Calu3 (cell line): Measurements from ENCODE around the gene TMEM151B. TPM values are rescaled to one million over a fixed set of nuclear protein-coding genes. Genes with fewer than 3 reads are reported as not detected.

ENCODE experiments used
- BruUV-seq: library from RNA; stranded (reverse); fragments of 400-500 nt; replicated peaks from 2 replicates; lab custom pipeline; 2021; lab: Mats Ljungman, UMichigan
- CTCF ChIA-PET: fragments of 300-600 bp; sonication (Branson Sonifier 250); formaldehyde crosslinking; loops from one replicate; lab custom pipeline; 2022; ENCODE audit warnings: antibody characterized with exemption; lab: Charles Lee
- DNase-seq: peaks from one replicate; pipeline ENCODE4 v3.0.0; 2022
- H3K27ac Mint-ChIP-seq: one replicate; pipeline ENCODE4 v1.8.0; 2022; ENCODE audit warnings: mixed read lengths; ENCODE audit not compliant: unreplicated experiment
- H3K27me3 Mint-ChIP-seq: one replicate; pipeline ENCODE4 v1.8.0; 2022; ENCODE audit warnings: mixed read lengths; ENCODE audit not compliant: unreplicated experiment
- H3K36me3 Mint-ChIP-seq: one replicate; pipeline ENCODE4 v1.8.0; 2022; ENCODE audit warnings: mild to moderate bottlenecking, moderate library complexity, mixed read lengths; ENCODE audit not compliant: insufficient read depth, unreplicated experiment
- H3K4me1 Mint-ChIP-seq: one replicate; pipeline ENCODE4 v1.8.0; 2022; ENCODE audit warnings: mild to moderate bottlenecking, low read depth, mixed read lengths; ENCODE audit not compliant: unreplicated experiment
- H3K4me3 Mint-ChIP-seq: one replicate; pipeline ENCODE4 v1.8.0; 2022; ENCODE audit warnings: mild to moderate bottlenecking, low read depth, moderate library complexity, mixed read lengths; ENCODE audit not compliant: unreplicated experiment
- H3K9me3 Mint-ChIP-seq: one replicate; pipeline ENCODE4 v1.8.0; 2022; ENCODE audit warnings: low read depth, mixed read lengths; ENCODE audit not compliant: unreplicated experiment
- CTCF ChIP-seq: fragments of 200-600 bp; IDR thresholded peaks from one replicate; pipeline ENCODE4 v1.8.0; 2022; ENCODE audit warnings: antibody characterized with exemption; ENCODE audit not compliant: unreplicated experiment
- intact Hi-C: fragments of 100-400 bp; cut with micrococcal nuclease; formaldehyde crosslinking; loops from one replicate; pipeline ENCODE4 v1.10.0; 2022; ENCODE audit not compliant: unreplicated experiment
- total RNA-seq: library from RNA; stranded (reverse); gene quantifications from 2 replicates; pipeline ENCODE4 v1.2.3, GENCODE V29; 2022

TMEM151B gene
- total RNA-seq, 1 experiment from 2014 or later: not detected

DNA sequence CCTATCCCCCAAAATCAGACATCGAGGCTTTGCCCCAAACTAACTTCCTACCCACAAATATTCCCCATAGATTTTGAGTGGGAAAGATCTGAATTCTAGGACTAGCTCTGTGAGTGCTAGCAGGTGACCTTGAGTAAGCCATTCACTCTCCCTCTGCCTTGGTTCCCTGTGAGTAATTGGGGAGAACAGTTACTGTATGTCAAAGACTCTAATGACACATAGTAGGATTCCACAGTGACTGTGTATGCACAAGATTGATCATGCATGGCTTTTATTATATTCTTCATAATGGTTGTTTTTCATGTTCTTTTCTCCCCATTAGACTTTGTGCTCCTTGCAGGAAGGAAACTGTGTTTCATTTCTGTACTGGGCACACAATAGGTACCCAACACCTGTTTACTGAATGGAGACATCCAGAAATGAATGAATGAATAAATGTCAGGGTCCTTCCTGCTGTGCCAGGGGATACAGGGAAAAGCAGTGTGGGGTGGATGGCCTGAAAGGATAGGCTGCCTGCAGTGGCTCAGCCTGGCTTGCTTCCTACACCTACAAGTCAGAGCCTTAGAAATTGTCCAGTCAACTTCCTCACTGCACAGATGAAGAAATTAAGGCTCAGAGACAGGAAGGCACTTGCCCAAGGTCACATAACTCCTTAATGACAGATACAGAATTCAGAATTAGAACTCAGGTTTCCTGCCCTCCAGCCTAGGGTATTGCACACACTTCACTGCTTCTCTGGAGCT lies 901 bp upstream of the TMEM151B start:
- Mint-ChIP-seq H3K4me3 (peak overlapping the region; percentile 32), H3K27me3 (peaks cover 83% of the 10 kb centered on the region), H3K9me3 (no peaks in the 10 kb centered on the region), H3K4me1 (peaks cover 9% of the 10 kb centered on the region), H3K36me3 (peaks cover 26% of the 10 kb centered on the region), H3K27ac (no peak overlapping the region)
- CTCF ChIA-PET: interaction anchor here (1.4 to 3.9 kb wide), 3 partner anchors 35 to 69 kb away, joined by 4 to 53 read pairs (median 25); partner anchors contain the start of gene AARS2
- DNase-seq: no peak
- no TSS peak for BruUV-seq
- intact Hi-C loops: loop anchor here (2.0 kb wide), 1 partner anchor 35 kb away; no protein-coding TSS in a partner anchor
- no peak for TF ChIP-seq CTCF

GRCh38 chr6:44270526-44271405 lies 516 bp downstream of the TMEM151B start:
- DNase-seq: no peak
- BruUV-seq: no TSS peak
- Mint-ChIP-seq H3K9me3 (no peaks in the 10 kb centered on the region), H3K36me3 (peaks cover 12% of the 10 kb centered on the region), H3K27ac (no peak overlapping the region), H3K4me1 (peaks cover 9% of the 10 kb centered on the region), H3K27me3 (peaks cover 91% of the 10 kb centered on the region), H3K4me3 (peak overlapping the region; percentile 32)
- TF ChIP-seq CTCF: no peak
- intact Hi-C loops: no loop called here
- CTCF ChIA-PET: interaction anchor here (0.6 to 1.4 kb wide), 3 partner anchors 17 to 590 kb away, joined by 3 to 4 read pairs (median 3); partner anchors contain the start of gene AARS2

GRCh38 chr6:44271406-44271723 lies 1.1 kb downstream of the TMEM151B start:
- H3K4me1 Mint-ChIP-seq: peaks cover 9% of the 10 kb centered on the region
- H3K4me3 Mint-ChIP-seq: peak overlapping the region; percentile 29
- TF ChIP-seq CTCF: no peak
- peaks cover 88% of the 10 kb centered on the region for H3K27me3 Mint-ChIP-seq
- DNase-seq: no peak
- peaks cover 6% of the 10 kb centered on the region for H3K36me3 Mint-ChIP-seq
- CTCF ChIA-PET: no interaction called here
- no TSS peak for BruUV-seq
- intact Hi-C loops: no loop called here
- no peak overlapping the region for H3K27ac Mint-ChIP-seq
- no peaks in the 10 kb centered on the region for H3K9me3 Mint-ChIP-seq

- BruUV-seq: no TSS peak
- no peak for DNase-seq
- Mint-ChIP-seq H3K36me3 (peaks cover under 1% of the 10 kb centered on the region), H3K27me3 (peaks cover 88% of the 10 kb centered on the region), H3K4me1 (peaks cover 9% of the 10 kb centered on the region), H3K4me3 (no peak overlapping the region), H3K9me3 (no peaks in the 10 kb centered on the region), H3K27ac (no peak overlapping the region)
- intact Hi-C loops: no loop called here
- CTCF ChIA-PET: no interaction called here
- TF ChIP-seq CTCF: no peak
Measured at GRCh38 chr6:44271914-44272313, 1.7 kb downstream of the TMEM151B start.
